Activated naive CD8-positive, alpha-beta T cell treated with anti-CD3 and anti-CD28 coated beads for 36 hours (primary cell): Measurements from ENCODE around the gene NKX6-2. TPM values are rescaled to one million over a fixed set of nuclear protein-coding genes. Genes with fewer than 3 reads are reported as not detected.
"Not testable (repeated sequence)": the region's sequence is repeated elsewhere in the genome, so short reads cannot be mapped to it uniquely, and the experiment has no call there.

Source experiments
- DNase-seq: peaks from one replicate; pipeline ENCODE4 v3.0.0; 2021
- H3K27ac Mint-ChIP-seq: one replicate; pipeline ENCODE4 v1.8.0; 2022; ENCODE audit warnings: mild to moderate bottlenecking, moderate library complexity, mixed read lengths
- H3K27me3 Mint-ChIP-seq: one replicate; pipeline ENCODE4 v1.8.0; 2022; ENCODE audit warnings: mild to moderate bottlenecking, mixed read lengths
- H3K36me3 Mint-ChIP-seq: one replicate; pipeline ENCODE4 v1.8.0; 2021; ENCODE audit warnings: mild to moderate bottlenecking, mixed read lengths
- H3K4me1 Mint-ChIP-seq: one replicate; pipeline ENCODE4 v1.8.0; 2021; ENCODE audit warnings: mixed read lengths
- H3K4me3 Mint-ChIP-seq: one replicate; pipeline ENCODE4 v1.8.0; 2022; ENCODE audit warnings: mild to moderate bottlenecking, moderate library complexity, mixed read lengths
- H3K9me3 Mint-ChIP-seq: one replicate; pipeline ENCODE4 v1.8.0; 2022; ENCODE audit warnings: mixed read lengths
- total RNA-seq, 2 experiments: library from RNA; stranded (reverse); gene quantifications; one replicate each; pipeline ENCODE4 v1.2.3, GENCODE V29; 2021

NKX6-2 gene
- total RNA-seq, 2 experiments from 2014 or later, result not detected

DNA sequence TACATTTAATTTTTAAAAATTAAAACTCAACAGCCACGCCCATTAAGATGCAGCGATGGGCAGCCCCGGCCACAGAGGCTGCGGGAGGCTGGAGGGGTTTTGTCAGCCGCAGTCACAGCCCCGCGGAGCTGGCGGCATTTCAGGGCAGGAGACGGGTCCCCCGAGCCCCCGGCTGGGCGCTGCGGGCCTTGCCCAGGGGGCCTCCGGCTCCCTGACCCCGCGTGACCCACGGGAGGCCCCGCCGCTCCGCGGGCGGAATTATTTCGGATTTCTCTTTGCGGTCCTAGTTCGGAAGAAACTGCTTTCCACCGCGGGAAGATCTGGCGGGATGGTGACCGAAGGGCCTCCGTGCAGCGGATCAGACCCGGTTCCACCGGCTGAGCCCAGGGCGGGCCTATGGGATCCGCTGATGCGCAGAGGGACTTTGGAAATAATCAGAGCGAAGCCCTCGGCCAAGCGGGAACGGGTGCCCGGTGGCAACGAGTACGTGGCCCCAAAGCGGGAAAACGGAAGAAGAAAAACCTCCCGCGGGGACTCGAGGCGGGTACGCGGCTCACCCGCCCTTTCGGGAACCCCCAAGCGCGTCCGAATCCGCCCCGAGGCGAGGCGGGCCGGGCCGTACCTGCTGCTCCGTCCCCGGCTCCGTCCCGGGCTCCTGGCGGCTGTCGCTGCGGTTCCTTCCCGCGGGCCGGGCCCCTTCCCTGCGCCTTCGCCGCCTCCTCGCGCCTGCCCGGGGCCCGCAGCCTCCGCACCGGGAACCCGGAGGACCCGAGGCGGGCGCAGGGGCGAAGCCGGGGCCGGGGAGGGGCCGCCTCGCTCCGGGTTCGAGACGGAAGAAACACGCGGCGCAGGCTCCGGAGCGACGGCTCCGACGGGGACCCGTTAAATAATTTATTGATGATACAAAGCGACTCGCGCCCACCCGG, 1.7 kb downstream of the NKX6-2 start:
- H3K27me3 Mint-ChIP-seq, result peaks cover 30% of the 10 kb centered on the region
- H3K36me3 Mint-ChIP-seq, result peaks cover 21% of the 10 kb centered on the region
- no peak overlapping the region for H3K27ac Mint-ChIP-seq
- DNase-seq, result no peak
- H3K4me3 Mint-ChIP-seq, result no peak overlapping the region
- no peaks in the 10 kb centered on the region for H3K4me1 Mint-ChIP-seq
- no peaks in the 10 kb centered on the region for H3K9me3 Mint-ChIP-seq

DNA sequence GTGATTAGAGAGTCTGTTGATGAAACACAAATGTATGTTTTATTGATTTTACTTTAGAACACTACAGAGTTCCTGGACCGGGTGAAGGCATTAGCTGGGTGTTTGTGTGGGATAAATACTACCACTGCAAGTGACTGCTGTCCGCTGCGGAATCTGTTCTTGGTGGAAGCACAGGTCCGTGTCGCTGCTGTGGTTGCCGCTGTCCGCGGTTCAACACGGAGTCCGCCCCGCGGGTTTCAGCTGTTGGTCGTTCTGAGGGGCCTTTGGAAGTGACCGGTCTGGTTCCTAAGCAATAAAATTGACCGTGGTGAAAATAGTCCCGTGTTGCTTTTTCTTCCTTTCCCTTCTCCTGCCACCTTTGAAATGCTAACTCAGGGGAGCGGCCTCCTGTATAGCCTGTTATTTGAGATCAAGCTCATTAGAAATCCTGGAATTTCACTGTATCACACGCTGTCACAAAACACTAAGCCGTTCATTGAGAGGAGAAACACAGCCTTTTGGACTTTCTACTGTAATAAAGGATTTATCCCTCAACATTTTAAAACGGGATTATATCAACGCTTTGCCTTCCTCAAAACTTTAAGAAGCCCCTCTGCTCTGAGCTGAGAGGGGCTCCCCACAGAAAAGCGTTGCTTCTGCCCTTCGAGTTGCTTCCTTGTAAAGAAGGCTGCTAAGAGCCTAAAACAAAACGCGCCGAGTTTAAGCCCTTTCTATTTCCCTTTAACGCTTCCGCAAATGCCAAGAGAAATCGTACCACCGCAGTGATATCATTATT, 2.6 kb downstream of the NKX6-2 start:
- no peak overlapping the region for H3K27ac Mint-ChIP-seq

DNA sequence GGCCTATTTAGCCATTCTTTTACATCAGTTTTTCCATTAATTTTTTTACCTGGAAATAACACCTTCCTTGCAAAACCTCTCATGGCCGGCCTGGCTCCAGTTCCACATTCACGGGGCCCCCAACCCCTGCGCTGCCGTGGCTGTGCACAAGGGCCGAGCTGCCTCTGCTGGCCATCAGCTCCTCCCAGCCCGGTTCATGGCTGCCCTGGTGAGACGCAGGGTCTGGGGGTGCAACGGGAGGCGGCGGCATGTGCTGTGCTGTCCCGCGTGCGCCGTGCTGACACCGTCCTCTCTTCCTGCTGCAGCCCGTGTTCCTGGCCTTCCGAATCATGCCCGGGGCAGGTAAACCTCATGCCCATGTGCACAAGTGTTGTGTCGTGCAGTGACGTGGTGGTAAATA, 4.4 kb downstream of the NKX6-2 start:
- H3K4me1 Mint-ChIP-seq, result no peaks in the 10 kb centered on the region
- H3K9me3 Mint-ChIP-seq, result no peaks in the 10 kb centered on the region
- peaks cover 26% of the 10 kb centered on the region for H3K27me3 Mint-ChIP-seq
- H3K36me3 Mint-ChIP-seq, result peaks cover 21% of the 10 kb centered on the region
- no peak overlapping the region for H3K4me3 Mint-ChIP-seq
- H3K27ac Mint-ChIP-seq, result no peak overlapping the region
- DNase-seq, result no peak

More for the DNA sequence above, 2.6 kb downstream of the NKX6-2 start:
- Mint-ChIP-seq H3K27me3 (peaks cover 26% of the 10 kb centered on the region), H3K4me1 (no peaks in the 10 kb centered on the region), H3K9me3 (no peaks in the 10 kb centered on the region), H3K36me3 (peaks cover 21% of the 10 kb centered on the region), H3K4me3 (no peak overlapping the region)
- no peak for DNase-seq

DNA sequence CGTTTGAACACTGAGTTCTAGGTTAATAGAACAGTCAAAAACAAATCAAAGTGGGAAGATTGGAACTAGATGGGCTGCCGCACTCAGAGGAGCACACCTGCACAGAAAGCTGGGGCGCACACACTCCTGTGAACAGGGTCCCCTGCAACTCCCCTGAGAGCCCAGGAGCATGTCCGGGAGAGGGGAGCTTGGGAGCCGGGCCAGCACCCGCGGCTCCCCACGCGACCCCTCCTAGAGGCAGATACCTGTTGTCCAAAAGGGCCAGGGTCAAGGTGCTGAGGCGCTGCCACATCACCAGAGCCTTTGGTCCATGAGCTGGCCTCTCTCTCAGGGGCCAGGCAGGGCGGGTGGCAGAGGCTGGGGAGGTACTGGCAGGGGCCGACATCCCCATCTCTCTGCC, 5.6 kb downstream of the NKX6-2 start:
- H3K27ac Mint-ChIP-seq, result no peak overlapping the region
- no peak overlapping the region for H3K4me3 Mint-ChIP-seq
- DNase-seq, result no peak
- no peaks in the 10 kb centered on the region for H3K4me1 Mint-ChIP-seq
- H3K27me3 Mint-ChIP-seq, result peaks cover 23% of the 10 kb centered on the region
- H3K36me3 Mint-ChIP-seq, result peaks cover 21% of the 10 kb centered on the region
- H3K9me3 Mint-ChIP-seq, result no peaks in the 10 kb centered on the region

DNA sequence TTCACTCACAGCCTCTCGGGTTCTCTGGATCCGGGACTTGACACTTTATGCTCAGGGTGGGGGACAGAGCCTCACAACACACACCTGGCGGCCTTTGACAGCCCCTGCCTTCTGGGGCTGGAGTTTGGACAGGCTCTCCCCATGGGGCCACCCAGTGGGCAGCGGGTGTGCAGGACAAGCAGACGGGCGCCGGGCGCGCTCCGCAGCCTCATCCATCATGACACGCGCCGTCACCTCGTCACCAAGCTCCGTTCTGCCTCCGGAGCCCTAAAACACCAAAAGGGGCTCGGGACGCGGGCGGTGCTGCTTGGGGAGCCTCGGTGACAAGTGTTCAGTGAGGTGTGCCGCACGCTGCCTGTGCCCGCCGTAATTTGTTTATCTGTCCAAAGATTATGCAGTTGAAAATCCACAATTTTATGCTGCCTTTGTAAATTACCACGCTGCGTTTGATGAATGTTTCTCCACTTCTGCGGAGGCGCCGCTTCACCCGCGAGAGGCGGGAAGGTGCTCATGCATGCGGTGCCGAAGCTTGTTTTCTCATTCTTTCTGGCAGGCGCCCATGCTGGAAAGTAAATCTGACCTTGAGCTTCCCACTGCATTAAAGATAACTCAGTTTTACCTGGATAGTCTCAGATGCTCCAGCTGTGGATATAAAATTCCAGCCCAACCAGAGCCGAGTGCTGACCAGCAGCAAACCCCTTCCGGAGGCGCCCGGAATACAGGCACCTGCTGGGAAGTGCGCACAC, 6.2 kb downstream of the NKX6-2 start:
- H3K4me1 Mint-ChIP-seq, result no peaks in the 10 kb centered on the region

DNA sequence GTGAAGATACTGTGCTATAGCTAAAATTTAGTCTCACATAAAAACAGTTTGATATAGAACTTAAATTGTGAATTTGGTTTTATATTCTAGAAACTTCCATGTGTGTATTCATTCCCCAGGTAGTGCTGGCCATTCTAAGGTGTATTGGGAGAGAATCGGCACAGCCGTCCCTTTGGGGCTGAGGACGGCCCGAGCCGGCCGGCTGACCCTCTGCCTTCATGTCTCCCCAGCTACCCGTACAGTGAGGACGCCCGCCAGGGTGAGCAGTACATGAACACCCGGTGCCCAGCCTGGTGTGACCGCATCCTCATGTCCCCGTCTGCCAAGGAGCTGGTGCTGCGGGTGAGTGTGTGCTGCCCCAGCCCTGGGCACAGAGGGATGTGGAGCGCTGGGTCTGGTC, 8.5 kb downstream of the NKX6-2 start:
- H3K4me1 Mint-ChIP-seq, result no peaks in the 10 kb centered on the region

More for the DNA sequence above, 6.2 kb downstream of the NKX6-2 start:
- Mint-ChIP-seq H3K27ac (no peak overlapping the region), H3K36me3 (peaks cover 21% of the 10 kb centered on the region), H3K4me3 (no peak overlapping the region), H3K27me3 (peaks cover 17% of the 10 kb centered on the region), H3K9me3 (no peaks in the 10 kb centered on the region)
- no peak for DNase-seq

DNA sequence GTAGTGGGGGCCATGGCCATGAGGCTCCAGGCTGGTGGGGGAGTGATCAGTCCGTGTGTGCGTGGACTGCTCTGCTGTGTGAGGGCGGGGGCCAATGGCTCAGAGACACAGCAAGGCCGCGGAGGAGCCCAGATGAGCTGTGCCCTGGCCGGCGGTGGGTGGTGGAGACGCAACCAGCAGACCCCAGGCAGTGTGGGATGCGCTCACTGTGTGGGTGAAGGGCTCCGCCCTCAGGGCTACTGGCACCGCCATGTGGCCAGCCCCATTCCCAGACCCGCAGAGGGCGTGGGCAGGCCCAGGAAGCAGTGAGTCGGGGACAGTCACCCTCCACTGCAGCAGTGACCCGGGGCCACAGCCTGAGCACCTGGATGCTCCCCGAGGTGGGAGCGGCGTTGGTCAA, 9.1 kb downstream of the NKX6-2 start:
- no peak for DNase-seq
- H3K9me3 Mint-ChIP-seq, result no peaks in the 10 kb centered on the region
- H3K4me1 Mint-ChIP-seq, result no peaks in the 10 kb centered on the region
- no peak overlapping the region for H3K4me3 Mint-ChIP-seq
- H3K27ac Mint-ChIP-seq, result no peak overlapping the region
- H3K36me3 Mint-ChIP-seq, result peaks cover 13% of the 10 kb centered on the region
- H3K27me3 Mint-ChIP-seq, result no peaks in the 10 kb centered on the region

More for the DNA sequence above, 8.5 kb downstream of the NKX6-2 start:
- H3K27ac Mint-ChIP-seq, result no peak overlapping the region
- no peak overlapping the region for H3K4me3 Mint-ChIP-seq
- H3K27me3 Mint-ChIP-seq, result no peaks in the 10 kb centered on the region
- peaks cover 16% of the 10 kb centered on the region for H3K36me3 Mint-ChIP-seq
- no peaks in the 10 kb centered on the region for H3K9me3 Mint-ChIP-seq
- DNase-seq, result no peak

DNA sequence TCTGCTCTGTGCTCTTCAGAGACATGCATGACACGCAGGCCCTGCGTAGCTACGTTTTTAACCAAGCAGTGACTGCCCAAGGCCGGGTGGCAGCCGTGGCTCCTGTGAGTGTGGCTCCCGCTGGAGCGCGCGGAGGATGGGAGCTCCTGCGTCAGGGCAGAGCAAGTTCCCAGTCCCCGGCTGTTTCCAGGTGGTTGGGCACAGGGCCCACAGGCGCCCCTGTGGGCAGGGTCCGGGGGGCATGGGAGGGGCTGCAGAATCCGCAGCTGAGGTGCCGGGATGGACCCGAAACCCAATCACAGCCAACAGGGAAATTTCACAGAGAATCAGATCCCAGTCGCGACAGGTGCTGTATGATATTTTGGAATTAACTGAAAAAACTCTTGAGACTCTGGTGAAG, 9.8 kb downstream of the NKX6-2 start:
- H3K27ac Mint-ChIP-seq, result no peak overlapping the region
- H3K36me3 Mint-ChIP-seq, result peaks cover 10% of the 10 kb centered on the region
- no peaks in the 10 kb centered on the region for H3K4me1 Mint-ChIP-seq
- no peaks in the 10 kb centered on the region for H3K9me3 Mint-ChIP-seq
- H3K4me3 Mint-ChIP-seq, result no peak overlapping the region
- H3K27me3 Mint-ChIP-seq, result no peaks in the 10 kb centered on the region
- no peak for DNase-seq

DNA sequence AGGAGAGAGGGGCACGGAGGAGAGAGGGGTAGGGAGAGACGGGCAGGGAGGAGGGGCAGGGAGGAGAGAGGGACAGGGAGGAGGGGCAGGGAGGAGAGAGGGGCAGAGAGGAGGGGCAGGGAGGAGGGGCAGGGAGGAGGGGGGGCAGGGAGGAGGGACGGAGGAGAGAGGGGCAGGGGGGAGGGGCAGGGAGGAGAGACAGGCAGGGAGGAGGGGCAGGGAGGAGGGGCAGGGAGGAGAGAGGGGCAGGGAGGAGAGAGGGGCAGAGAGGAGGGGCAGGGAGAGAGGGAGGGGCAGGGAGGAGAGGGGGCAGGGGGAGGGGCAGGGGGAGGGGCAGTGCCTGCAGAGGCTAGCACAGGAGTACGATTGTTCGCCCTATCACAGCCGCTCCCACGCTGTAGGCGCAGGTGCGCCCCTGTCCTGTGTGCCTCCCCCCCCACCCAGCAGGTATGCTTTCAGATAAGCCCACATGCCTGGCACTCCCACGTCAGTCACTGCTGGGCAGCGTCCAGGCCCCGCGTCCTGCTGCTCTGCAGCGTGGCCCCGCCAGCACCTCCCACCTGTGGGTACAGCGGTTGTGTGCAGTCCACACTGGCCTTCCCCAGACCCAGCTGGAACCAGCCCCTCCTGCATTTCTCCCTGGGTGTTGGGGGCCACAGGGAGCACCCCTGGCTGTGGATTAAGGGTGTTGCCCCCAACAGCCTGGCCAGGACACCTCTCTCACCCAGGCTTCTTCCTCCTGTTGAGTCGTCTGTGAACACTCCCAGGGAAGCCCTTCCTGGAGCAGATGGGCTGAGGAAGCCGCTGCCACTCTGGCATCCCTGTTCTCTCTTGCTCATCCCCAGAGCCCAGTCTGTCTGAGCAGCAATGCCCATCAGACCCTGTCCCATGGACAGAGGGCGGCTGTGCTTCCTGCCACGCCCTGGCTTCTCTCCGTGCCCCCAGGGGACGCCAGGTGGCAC, 10.8 kb downstream of the NKX6-2 start:
- H3K9me3 Mint-ChIP-seq, result no peaks in the 10 kb centered on the region

DNA sequence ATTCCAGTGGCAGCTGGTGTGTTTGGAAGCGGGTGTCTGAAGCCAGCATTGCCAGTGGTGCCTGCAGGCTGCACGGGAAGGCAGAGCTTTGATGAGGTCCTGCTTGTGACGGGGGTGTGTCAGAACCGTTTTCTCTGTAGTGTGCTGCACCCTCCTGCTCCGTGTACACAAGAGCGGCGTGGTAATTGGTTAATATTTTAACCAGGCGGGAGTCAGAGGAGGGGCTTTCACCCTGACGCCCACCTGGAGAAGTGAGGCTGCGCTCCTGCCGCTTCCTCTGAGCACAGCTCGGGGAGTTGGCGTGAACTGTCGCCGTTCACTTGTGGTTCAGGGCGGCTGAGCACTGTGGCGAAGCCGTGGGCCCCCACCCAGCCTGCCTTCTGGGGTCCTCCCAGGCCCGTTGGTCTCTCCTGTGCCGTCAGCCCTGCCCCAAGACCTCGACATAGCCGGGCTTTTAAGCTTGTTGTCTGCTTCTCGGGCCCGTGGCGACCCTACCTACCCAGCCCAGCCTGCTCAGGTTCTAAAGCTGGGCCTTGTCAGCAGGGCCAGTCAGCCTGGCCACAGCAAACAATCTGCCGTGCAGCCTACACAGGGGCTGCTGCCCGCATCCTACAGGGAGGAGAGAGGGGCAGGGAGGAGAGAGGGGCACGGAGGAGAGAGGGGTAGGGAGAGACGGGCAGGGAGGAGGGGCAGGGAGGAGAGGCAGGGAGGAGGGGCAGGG, 11.6 kb downstream of the NKX6-2 start:
- H3K27me3 Mint-ChIP-seq, result no peaks in the 10 kb centered on the region
- peaks cover 12% of the 10 kb centered on the region for H3K36me3 Mint-ChIP-seq
- H3K27ac Mint-ChIP-seq, result no peak overlapping the region

More for the DNA sequence above, 10.8 kb downstream of the NKX6-2 start:
- Mint-ChIP-seq H3K4me3 (no peak overlapping the region), H3K27me3 (no peaks in the 10 kb centered on the region), H3K4me1 (no peaks in the 10 kb centered on the region), H3K36me3 (peaks cover 16% of the 10 kb centered on the region), H3K27ac (no peak overlapping the region)
- no peak for DNase-seq

DNA sequence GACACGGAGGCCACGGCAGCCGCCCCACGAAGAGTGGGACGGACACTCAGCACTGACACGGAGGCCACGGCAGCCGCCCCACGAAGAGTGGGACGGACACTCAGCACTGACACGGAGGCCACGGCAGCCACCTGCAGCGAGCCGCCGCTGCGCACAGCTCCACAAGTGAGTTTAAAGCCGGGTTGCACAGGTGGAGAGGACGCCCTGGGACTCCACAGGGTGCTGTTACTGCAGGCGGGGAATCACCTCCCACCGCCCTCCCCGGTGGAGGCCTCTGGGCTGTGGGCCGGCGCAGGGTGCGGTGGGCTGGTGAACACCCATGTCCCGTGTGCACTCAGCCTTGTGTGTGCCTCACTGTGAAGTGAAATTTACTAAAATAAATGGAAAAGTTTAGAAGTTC, 13.1 kb downstream of the NKX6-2 start:
- not testable (repeated sequence) for H3K27ac Mint-ChIP-seq, H3K4me1 Mint-ChIP-seq, H3K27me3 Mint-ChIP-seq, H3K4me3 Mint-ChIP-seq, H3K9me3 Mint-ChIP-seq, DNase-seq
- H3K36me3 Mint-ChIP-seq, result peaks cover 16% of the 10 kb centered on the region

More for the DNA sequence above, 11.6 kb downstream of the NKX6-2 start:
- Mint-ChIP-seq H3K4me1 (no peaks in the 10 kb centered on the region), H3K9me3 (no peaks in the 10 kb centered on the region), H3K4me3 (no peak overlapping the region)
- no peak for DNase-seq

DNA sequence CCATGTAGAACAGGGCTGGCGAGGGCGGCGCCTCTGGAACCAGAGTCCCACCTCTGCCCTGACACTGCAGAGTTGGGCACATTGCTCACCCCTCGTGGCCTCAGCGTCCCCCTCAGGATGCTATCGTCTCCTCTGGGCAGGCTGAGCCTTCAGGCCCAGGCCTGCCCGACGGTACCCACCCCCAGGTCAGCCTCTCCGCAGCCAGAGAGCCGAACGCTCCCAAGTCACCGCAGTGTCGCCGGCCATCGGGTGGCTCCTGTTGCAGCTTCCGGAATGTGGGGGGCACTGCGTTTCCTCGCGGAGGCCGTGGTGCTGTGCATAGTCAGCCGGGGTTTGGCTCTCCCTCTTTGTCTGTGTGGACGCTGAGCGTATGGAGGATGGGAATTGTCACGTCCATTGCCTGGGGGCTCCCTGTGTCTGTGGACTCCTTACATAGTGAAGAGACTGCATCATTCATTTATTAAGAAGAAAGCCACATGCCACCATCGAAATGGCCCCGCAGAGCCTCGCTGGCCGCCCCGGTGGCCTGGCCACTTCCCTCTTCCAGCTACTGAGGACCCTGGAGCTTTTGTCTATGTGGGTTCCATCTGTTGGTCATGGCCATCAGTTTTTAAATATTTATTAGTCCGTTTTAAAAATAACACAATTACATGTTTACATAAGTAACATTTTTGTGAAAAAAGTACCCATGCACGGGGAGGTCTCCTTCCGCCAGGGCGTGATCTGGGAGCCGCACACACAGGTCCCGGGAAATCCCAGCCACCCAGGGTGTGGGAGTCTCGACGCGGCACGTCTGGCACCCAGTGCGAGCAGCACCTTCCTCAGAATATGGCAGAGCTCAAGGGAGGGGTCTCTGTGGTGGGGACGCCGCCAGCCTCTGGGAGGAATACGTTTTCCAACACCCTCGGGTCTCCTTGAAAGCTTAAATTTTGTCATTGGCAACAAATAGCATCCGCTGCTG, 15.6 kb downstream of the NKX6-2 start:
- Mint-ChIP-seq H3K4me1 (no peaks in the 10 kb centered on the region), H3K9me3 (no peaks in the 10 kb centered on the region), H3K27ac (no peak overlapping the region), H3K27me3 (no peaks in the 10 kb centered on the region), H3K4me3 (no peak overlapping the region), H3K36me3 (peaks cover 16% of the 10 kb centered on the region)
- no peak for DNase-seq
